Left ventricle myocardium superior (tissue), 1 donor: ENCODE data around the gene CEP97. TPM values are rescaled to one million over a fixed set of nuclear protein-coding genes. Genes with fewer than 3 reads are reported as not detected.
A peak's percentile ranks its signal among the peaks of the same experiment; 100 is the strongest.
"Not testable (repeated sequence)": the region's sequence is repeated elsewhere in the genome, so short reads cannot be mapped to it uniquely, and the experiment has no call there.

ENCODE experiments used
- ATAC-seq: fragments of 200-7000 bp; cut with Tn5 transposase; one replicate; pipeline ENCODE4 v1.9.1; 2020; ENCODE audit warnings: mild to moderate bottlenecking, moderate library complexity
- DNase-seq: peaks from one replicate; pipeline ENCODE4 v3.0.0-alpha.2; 2020
- intact Hi-C: fragments of 100-400 bp; cut with micrococcal nuclease; formaldehyde crosslinking; loops from one replicate; pipeline ENCODE4 v1.11.0; 2022
- long read RNA-seq: library from polyadenylated mRNA; unstranded; transcript quantifications from one replicate; pipeline ENCODE4 v2.0.0, GENCODE V29; 2021
- total RNA-seq: library from RNA; stranded (reverse); fragmentation: NEBNext Ultra II Directional; extraction: Animal tissue kit (Norgen Biotek cat#: 25700); gene quantifications from one replicate; pipeline ENCODE4 v1.2.1, GENCODE V29; 2021
- donor health status: DM: no; HTN: yes; CAD: no; lungs with severe emphysema.

The CEP97 gene
- 6.5 TPM for total RNA-seq
- long read RNA-seq, full-length matches to known transcripts: 1 of 2 reads
- long read RNA-seq, partial matches to known transcripts: 1 of 2 reads
- long read RNA-seq, other reads (novel, unspliced or antisense): 0 of 2 reads

- intact Hi-C loops: no loop called here
- DNase-seq: peak; percentile 93
- ATAC-seq: peak; percentile 100
Observed at GRCh38 chr3:101724329-101725193, at the start of gene CEP97. Gene CEP97, plus strand, starts transcription at chr3:101724614. Its CDS starts 63 bp downstream, at chr3:101724677.

- ATAC-seq (no peak), DNase-seq (peak; percentile 52)
- intact Hi-C loops: no loop called here
Observed at GRCh38 chr3:101675709-101676215, 48.7 kb upstream of the CEP97 start.

GRCh38 chr3:101676216-101676764 lies 48.1 kb upstream of the CEP97 start:
- peak; percentile 96 for ATAC-seq
- DNase-seq: peak; percentile 97
- intact Hi-C loops: no loop called here

- intact Hi-C loops: no loop called here
- DNase-seq (peak; percentile 99), ATAC-seq (peak; percentile 89)
Observed at GRCh38 chr3:101676765-101677435, 47.5 kb upstream of the CEP97 start, which contains the start of gene ZBTB11. Gene ZBTB11, minus strand, starts transcription at chr3:101677132. Its CDS starts 218 bp downstream, at chr3:101676914.

GRCh38 chr3:101677436-101678286 lies 46.8 kb upstream of the CEP97 start:
- intact Hi-C loops: no loop called here
- DNase-seq: peak; percentile 45
- no peak for ATAC-seq

GRCh38 chr3:101678837-101679236 lies 45.6 kb upstream of the CEP97 start:
- ATAC-seq, intact Hi-C loops, DNase-seq: not testable (repeated sequence)

GRCh38 chr3:101680466-101680865 lies 43.9 kb upstream of the CEP97 start:
- no peak for DNase-seq
- intact Hi-C loops: no loop called here
- ATAC-seq: no peak

- DNase-seq (no peak), ATAC-seq (no peak)
- intact Hi-C loops: no loop called here
Observed at GRCh38 chr3:101685050-101685400, 39.4 kb upstream of the CEP97 start.

- intact Hi-C loops: no loop called here
- DNase-seq: no peak
- ATAC-seq: peak; percentile 10
Observed at GRCh38 chr3:101685870-101686307, 38.5 kb upstream of the CEP97 start.

- DNase-seq: no peak
- ATAC-seq: peak; percentile 5
- intact Hi-C loops: no loop called here
Observed at GRCh38 chr3:101687142-101687931, 37.1 kb upstream of the CEP97 start.

GRCh38 chr3:101689286-101689685 lies 35.1 kb upstream of the CEP97 start:
- ATAC-seq: no peak

GRCh38 chr3:101690972-101691371 lies 33.4 kb upstream of the CEP97 start:
- intact Hi-C loops: no loop called here
- ATAC-seq: no peak
- no peak for DNase-seq

More at GRCh38 chr3:101689286-101689685, 35.1 kb upstream of the CEP97 start:
- no peak for DNase-seq
- intact Hi-C loops: no loop called here

- intact Hi-C loops, DNase-seq: not testable (repeated sequence)
Observed at GRCh38 chr3:101691685-101692671, 32.4 kb upstream of the CEP97 start.

GRCh38 chr3:101693540-101693939 lies 30.9 kb upstream of the CEP97 start:
- DNase-seq (peak; percentile 36), ATAC-seq (peak; percentile 71)
- intact Hi-C loops: not testable (repeated sequence)

More at GRCh38 chr3:101691685-101692671, 32.4 kb upstream of the CEP97 start:
- not testable (repeated sequence) for ATAC-seq

GRCh38 chr3:101694836-101695235 lies 29.6 kb upstream of the CEP97 start:
- ATAC-seq, DNase-seq, intact Hi-C loops: not testable (repeated sequence)

GRCh38 chr3:101695779-101696372 lies 28.5 kb upstream of the CEP97 start:
- intact Hi-C loops: no loop called here
- no peak for DNase-seq
- no peak for ATAC-seq
